HCT116 (cell line): ENCODE measurements around the gene C17orf100. TPM values are rescaled to one million over a fixed set of nuclear protein-coding genes. Genes with fewer than 3 reads are reported as not detected.

Experiments
- ATAC-seq: fragments of 200-7000 bp; cut with Tn5 transposase; 2 replicates; pipeline ENCODE4 v1.9.1; 2020; ENCODE audit warnings: mild to moderate bottlenecking, moderate library complexity
- BruUV-seq: library from RNA; stranded (reverse); fragments of 400-500 nt; replicated peaks from 2 replicates; lab custom pipeline; 2021; lab: Mats Ljungman, UMichigan
- CTCF ChIA-PET: fragments of 300-600 bp; sonication (Branson Sonifier 250); formaldehyde crosslinking; loops from one replicate; lab custom pipeline; 2021; ENCODE audit warnings: antibody characterized with exemption; lab: Charles Lee
- POLR2A ChIA-PET: fragments of 300-600, 350-600 bp; sonication (Branson Sonifier 250); formaldehyde crosslinking; loops from one replicate; lab custom pipeline; 2021; ENCODE audit warnings: antibody characterized with exemption; lab: Charles Lee
- RAD21 ChIA-PET, 2 experiments: fragments of 300-600 bp; sonication (Branson Sonifier 250); formaldehyde crosslinking; loops; one replicate each; lab custom pipeline; 2023; ENCODE audit warnings: low total read pairs in 2 of 2; ENCODE audit not compliant: uncharacterized antibody in 2 of 2, unreplicated experiment in 2 of 2, low non-redundant PET in 1 of 2; lab: Charles Lee
- DNase-seq: peaks from one replicate; pipeline ENCODE4 v3.0.0-alpha.2; 2010; ENCODE audit warnings: low read depth, low spot score
- H2AFZ ChIP-seq: fragments of 200-600 bp; shearing (Covaris generic), sonication (generic); 2 replicates; pipeline ENCODE4 v1.6.1; 2017; ENCODE audit warnings: low read depth, mixed run types, mixed read lengths, antibody characterized with exemption, low read length; ENCODE audit not compliant: poor library complexity, severe bottlenecking
- H3K27ac ChIP-seq: 2 replicates; pipeline ENCODE4 v1.5.1; 2012; ENCODE audit warnings: low read depth, low read length
- H3K27me3 ChIP-seq: fragments of 200-600 bp; sonication (generic); 2 replicates; pipeline ENCODE4 v1.6.1; 2016; ENCODE audit warnings: mixed run types, low read length, mixed read lengths; ENCODE audit not compliant: insufficient read depth
- H3K36me3 ChIP-seq, 2 experiments: fragments of 200-500 bp in 1 of 2; fragments of 200-600 bp in 1 of 2; sonication (Bioruptor generic) in 1 of 2; sonication (generic) in 1 of 2; 2 replicates each; pipeline versions ENCODE4 v1.5.1 to v1.6.1; 2014 to 2016; ENCODE audit warnings: low read length in 2 of 2, inconsistent platforms in 1 of 2, mixed read lengths in 1 of 2, mixed run types in 1 of 2; ENCODE audit not compliant: insufficient read depth in 2 of 2, control insufficient read depth in 1 of 2
- H3K4me1 ChIP-seq, 2 experiments: fragments of 200-600 bp in 1 of 2; sonication (generic) in 1 of 2; 2 replicates each; pipeline versions ENCODE4 v1.5.1 to v1.6.1; 2012 to 2017; ENCODE audit warnings: low read length in 2 of 2, inconsistent platforms in 1 of 2, mild to moderate bottlenecking in 1 of 2, mixed read lengths in 1 of 2, mixed run types in 1 of 2, moderate library complexity in 1 of 2; ENCODE audit not compliant: insufficient read depth in 2 of 2, control insufficient read depth in 1 of 2
- H3K4me2 ChIP-seq: fragments of 200-600 bp; sonication (generic); 2 replicates; pipeline ENCODE4 v1.6.1; 2017; ENCODE audit warnings: mixed run types, low read length, mixed read lengths
- H3K4me3 ChIP-seq, 2 experiments: fragments of 200-600 bp in 1 of 2; sonication (generic) in 1 of 2; replicated peaks in 1 of 2; 2 replicates each; pipeline ENCODE4 v1.5.1; 2011 to 2016; ENCODE audit warnings: low read length in 2 of 2, control low read depth in 1 of 2, low read depth in 1 of 2, mild to moderate bottlenecking in 1 of 2, mixed read lengths in 1 of 2, mixed run types in 1 of 2
- H3K79me2 ChIP-seq: fragments of 200-600 bp; sonication (generic); 2 replicates; pipeline ENCODE4 v1.6.1; 2017; ENCODE audit warnings: mild to moderate bottlenecking, mixed run types, low read length, moderate library complexity, mixed read lengths; ENCODE audit not compliant: insufficient read depth
- H3K9ac ChIP-seq: fragments of 200-600 bp; sonication (generic); 2 replicates; pipeline ENCODE4 v1.6.1; 2016; ENCODE audit warnings: low read length, mixed read lengths
- H3K9me2 ChIP-seq: fragments of 200-600 bp; sonication (generic), shearing (Covaris generic); 2 replicates; pipeline ENCODE4 v1.6.1; 2017; ENCODE audit warnings: mixed run types, mild to moderate bottlenecking, moderate library complexity; ENCODE audit not compliant: insufficient read depth
- H3K9me3 ChIP-seq, 2 experiments: fragments of 200-500 bp in 1 of 2; fragments of 200-600 bp in 1 of 2; sonication (Bioruptor generic) in 1 of 2; sonication (generic) in 1 of 2; 2 replicates each; pipeline ENCODE4 v1.6.1; 2014 to 2017; ENCODE audit warnings: low read length in 2 of 2, mixed read lengths in 2 of 2, inconsistent platforms in 1 of 2, low read depth in 1 of 2, mild to moderate bottlenecking in 1 of 2, mixed run types in 1 of 2, moderate library complexity in 1 of 2; ENCODE audit not compliant: control insufficient read depth in 1 of 2, insufficient read depth in 1 of 2
- H4K20me1 ChIP-seq: fragments of 200-600 bp; sonication (generic), shearing (Covaris generic); 2 replicates; pipeline ENCODE4 v1.6.1; 2017; ENCODE audit warnings: mixed run types, mild to moderate bottlenecking, moderate library complexity; ENCODE audit not compliant: insufficient read depth
- CBX3 ChIP-seq: IDR thresholded peaks from 2 replicates; pipeline ENCODE4 v1.6.1; 2012; ENCODE audit warnings: low read depth
- CEBPB ChIP-seq: IDR thresholded peaks from 2 replicates; pipeline ENCODE4 v1.6.1; 2012; ENCODE audit warnings: low read depth
- ELF1 ChIP-seq: IDR thresholded peaks from 2 replicates; pipeline ENCODE4 v1.6.1; 2012; ENCODE audit warnings: low read depth, borderline replicate concordance
- EZH2 ChIP-seq: fragments of 200-600 bp; sonication (generic); IDR thresholded peaks from 2 replicates; pipeline ENCODE4 v1.6.1; 2017; ENCODE audit warnings: antibody characterized with exemption, mixed run types
- EZH2phosphoT487 ChIP-seq: fragments of 200-600 bp; IDR thresholded peaks from 2 replicates; pipeline ENCODE4 v1.6.1; 2018; ENCODE audit warnings: antibody characterized with exemption, borderline replicate concordance
- FOSL1 ChIP-seq: IDR thresholded peaks from 2 replicates; pipeline ENCODE4 v1.6.1; 2012; ENCODE audit warnings: low read depth
- JUND ChIP-seq: IDR thresholded peaks from 2 replicates; pipeline ENCODE4 v1.6.1; 2012
- POLR2A ChIP-seq: IDR thresholded peaks from 2 replicates; pipeline ENCODE4 v1.7.0; 2011; ENCODE audit warnings: borderline replicate concordance; ENCODE audit not compliant: insufficient read depth, insufficient read length; ENCODE audit errors: extremely low read depth
- SIN3A ChIP-seq: IDR thresholded peaks from 2 replicates; pipeline ENCODE4 v1.6.1; 2012; ENCODE audit warnings: low read depth
- SRF ChIP-seq: IDR thresholded peaks from 2 replicates; pipeline ENCODE4 v1.6.1; 2012; ENCODE audit warnings: low read depth
- TCF7L2 ChIP-seq: IDR thresholded peaks from 2 replicates; pipeline ENCODE4 v1.7.0; 2011; ENCODE audit warnings: borderline replicate concordance, inconsistent platforms; ENCODE audit not compliant: insufficient read depth, insufficient read length; ENCODE audit errors: extremely low read depth
- YY1 ChIP-seq: IDR thresholded peaks from 2 replicates; pipeline ENCODE4 v1.6.1; 2011; ENCODE audit warnings: low read length, low read depth, moderate library complexity, mild to moderate bottlenecking; ENCODE audit not compliant: insufficient replicate concordance; ENCODE audit errors: extremely low read depth
- ZFX ChIP-seq: fragments of 450-650 bp; IDR thresholded peaks from 2 replicates; pipeline ENCODE4 v1.6.1; 2017
- ZNF274 ChIP-seq: fragments of 200-500 bp; sonication (Bioruptor generic); IDR thresholded peaks from 2 replicates; pipeline ENCODE4 v1.6.1; 2014; ENCODE audit warnings: mild to moderate bottlenecking, low read depth, low read length, inconsistent platforms
- intact Hi-C: fragments of 100-400 bp; cut with micrococcal nuclease; formaldehyde crosslinking; loops from 2 replicates; pipeline ENCODE4 v1.10.0; 2022
- total RNA-seq: library from RNA; stranded (reverse); gene quantifications from one replicate; pipeline ENCODE4 v1.2.1, GENCODE V29; 2021; ENCODE audit not compliant: unreplicated experiment
- TF ChIP-seq, protein P1 (sequence below): IDR thresholded peaks from 2 replicates; pipeline ENCODE4 v1.6.1; 2012
- TF ChIP-seq, protein P2 (sequence below), 3 experiments: fragments of 200-600 bp in 1 of 3; sonication (generic) in 1 of 3; IDR thresholded peaks in 2 of 3; conservative IDR thresholded peaks in 1 of 3; 2 replicates each; pipeline ENCODE4 v1.5.1; 2012 to 2017; ENCODE audit warnings: low read depth in 2 of 3, low read length in 2 of 3, antibody characterized with exemption in 1 of 3, borderline replicate concordance in 1 of 3, control low read depth in 1 of 3, mild to moderate bottlenecking in 1 of 3, mixed read lengths in 1 of 3, mixed run types in 1 of 3, moderate library complexity in 1 of 3; ENCODE audit not compliant: insufficient read depth in 1 of 3
- TF ChIP-seq, protein P3 (sequence below): IDR thresholded peaks from 2 replicates; pipeline ENCODE4 v1.6.1; 2012

Gene C17orf100
- total RNA-seq, 1 experiment from 2014 or later: 0.76 TPM

DNA sequence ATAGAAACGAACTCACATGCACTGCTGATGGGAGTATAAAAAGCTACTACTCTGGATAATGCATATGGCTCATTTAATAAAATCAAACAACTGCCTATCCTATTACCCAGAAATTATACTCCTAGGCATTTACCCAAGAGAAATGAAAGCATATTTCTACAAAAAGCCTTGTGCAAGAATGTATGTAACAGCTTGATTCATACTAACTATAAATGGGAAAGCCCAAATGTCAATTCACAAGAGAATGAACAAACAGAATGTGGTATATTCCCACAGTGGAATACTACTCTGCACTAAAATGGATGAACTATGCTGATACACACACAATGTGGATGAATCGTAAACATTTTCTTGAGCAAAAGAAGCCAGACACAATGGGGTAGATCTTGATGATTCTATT is 49.4 kb upstream of the C17orf100 start:
- no peak overlapping the region for H2AFZ ChIP-seq
- H3K79me2 ChIP-seq: no peaks in the 10 kb centered on the region; the same call in 1 of the 2 replicates
- no peaks in the 10 kb centered on the region for H3K9me2 ChIP-seq
- H3K27me3 ChIP-seq: no peaks in the 10 kb centered on the region
- no peak overlapping the region for H3K4me3 ChIP-seq
- ChIA-PET RAD21 (no interaction called here), CTCF (no interaction called here), POLR2A (no interaction called here)
- H3K4me2 ChIP-seq: no peak overlapping the region
- TF ChIP-seq TCF7L2 (no peak), EZH2phosphoT487 (no peak), FOSL1 (no peak), YY1 (no peak), JUND (no peak), ELF1 (no peak), CBX3 (no peak), SIN3A (no peak), ZNF274 (no peak), ZFX (no peak), CEBPB (no peak), SRF (no peak), POLR2A (no peak), EZH2 (no peak)
- TF ChIP-seq, protein P1, sequence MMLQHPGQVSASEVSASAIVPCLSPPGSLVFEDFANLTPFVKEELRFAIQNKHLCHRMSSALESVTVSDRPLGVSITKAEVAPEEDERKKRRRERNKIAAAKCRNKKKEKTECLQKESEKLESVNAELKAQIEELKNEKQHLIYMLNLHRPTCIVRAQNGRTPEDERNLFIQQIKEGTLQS: no peak
- TF ChIP-seq, protein P2, sequence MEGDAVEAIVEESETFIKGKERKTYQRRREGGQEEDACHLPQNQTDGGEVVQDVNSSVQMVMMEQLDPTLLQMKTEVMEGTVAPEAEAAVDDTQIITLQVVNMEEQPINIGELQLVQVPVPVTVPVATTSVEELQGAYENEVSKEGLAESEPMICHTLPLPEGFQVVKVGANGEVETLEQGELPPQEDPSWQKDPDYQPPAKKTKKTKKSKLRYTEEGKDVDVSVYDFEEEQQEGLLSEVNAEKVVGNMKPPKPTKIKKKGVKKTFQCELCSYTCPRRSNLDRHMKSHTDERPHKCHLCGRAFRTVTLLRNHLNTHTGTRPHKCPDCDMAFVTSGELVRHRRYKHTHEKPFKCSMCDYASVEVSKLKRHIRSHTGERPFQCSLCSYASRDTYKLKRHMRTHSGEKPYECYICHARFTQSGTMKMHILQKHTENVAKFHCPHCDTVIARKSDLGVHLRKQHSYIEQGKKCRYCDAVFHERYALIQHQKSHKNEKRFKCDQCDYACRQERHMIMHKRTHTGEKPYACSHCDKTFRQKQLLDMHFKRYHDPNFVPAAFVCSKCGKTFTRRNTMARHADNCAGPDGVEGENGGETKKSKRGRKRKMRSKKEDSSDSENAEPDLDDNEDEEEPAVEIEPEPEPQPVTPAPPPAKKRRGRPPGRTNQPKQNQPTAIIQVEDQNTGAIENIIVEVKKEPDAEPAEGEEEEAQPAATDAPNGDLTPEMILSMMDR (IDR thresholded peaks at IDR 0.05 in 2 of 3, conservative IDR thresholded peaks at IDR 0.05 in 1 of 3; ENCODE audit: borderline replicate concordance in 1 of 3, insufficient read depth in 1 of 3, low read depth in 2 of 3, low read length in 2 of 3): no peak
- TF ChIP-seq, protein P3, sequence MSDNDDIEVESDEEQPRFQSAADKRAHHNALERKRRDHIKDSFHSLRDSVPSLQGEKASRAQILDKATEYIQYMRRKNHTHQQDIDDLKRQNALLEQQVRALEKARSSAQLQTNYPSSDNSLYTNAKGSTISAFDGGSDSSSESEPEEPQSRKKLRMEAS: no peak
- BruUV-seq: no TSS peak
- no peak overlapping the region for H3K27ac ChIP-seq
- no peaks in the 10 kb centered on the region for H3K9me3 ChIP-seq
- DNase-seq (no peak), ATAC-seq (no peak)
- intact Hi-C loops: no loop called here
- peaks cover 34 to 40% of the 10 kb centered on the region in 2 experiments for H3K36me3 ChIP-seq
- no peaks in the 10 kb centered on the region for H3K4me1 ChIP-seq
- no peak overlapping the region for H3K9ac ChIP-seq
- H4K20me1 ChIP-seq: no peaks in the 10 kb centered on the region
